ENCODE results near the gene CALCOCO1.

DNA sequence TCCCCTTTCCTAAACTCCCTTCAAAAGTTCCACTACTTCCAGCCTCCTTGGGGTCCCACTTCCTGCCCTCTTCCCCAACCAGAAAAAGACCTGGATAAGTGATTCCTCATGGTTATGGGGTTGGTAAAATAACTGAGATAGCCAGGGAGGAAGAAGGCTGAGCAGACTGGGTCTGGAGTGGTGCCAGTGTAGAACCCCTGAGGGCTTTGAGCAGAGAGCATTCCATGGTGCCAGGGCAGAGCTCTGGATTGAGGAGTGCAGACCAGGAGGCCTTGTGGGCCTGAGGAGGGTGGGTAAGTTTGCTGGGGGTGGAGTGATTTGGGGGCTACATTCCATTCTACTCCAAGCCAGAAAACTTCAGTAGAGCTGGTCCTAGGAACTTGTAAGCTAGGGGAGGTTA is 34.1 kb upstream of the CALCOCO1 start:
- TF ChIP-seq, protein P1, sequence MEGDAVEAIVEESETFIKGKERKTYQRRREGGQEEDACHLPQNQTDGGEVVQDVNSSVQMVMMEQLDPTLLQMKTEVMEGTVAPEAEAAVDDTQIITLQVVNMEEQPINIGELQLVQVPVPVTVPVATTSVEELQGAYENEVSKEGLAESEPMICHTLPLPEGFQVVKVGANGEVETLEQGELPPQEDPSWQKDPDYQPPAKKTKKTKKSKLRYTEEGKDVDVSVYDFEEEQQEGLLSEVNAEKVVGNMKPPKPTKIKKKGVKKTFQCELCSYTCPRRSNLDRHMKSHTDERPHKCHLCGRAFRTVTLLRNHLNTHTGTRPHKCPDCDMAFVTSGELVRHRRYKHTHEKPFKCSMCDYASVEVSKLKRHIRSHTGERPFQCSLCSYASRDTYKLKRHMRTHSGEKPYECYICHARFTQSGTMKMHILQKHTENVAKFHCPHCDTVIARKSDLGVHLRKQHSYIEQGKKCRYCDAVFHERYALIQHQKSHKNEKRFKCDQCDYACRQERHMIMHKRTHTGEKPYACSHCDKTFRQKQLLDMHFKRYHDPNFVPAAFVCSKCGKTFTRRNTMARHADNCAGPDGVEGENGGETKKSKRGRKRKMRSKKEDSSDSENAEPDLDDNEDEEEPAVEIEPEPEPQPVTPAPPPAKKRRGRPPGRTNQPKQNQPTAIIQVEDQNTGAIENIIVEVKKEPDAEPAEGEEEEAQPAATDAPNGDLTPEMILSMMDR (IDR thresholded peaks at IDR 0.05) = no peak
- TF ChIP-seq POLR2A (IDR thresholded peaks at IDR 0.05) (no peak), POLR2AphosphoS5 (IDR thresholded peaks at IDR 0.05) (no peak)

All from sigmoid colon (tissue), 4 donors.